SU-DHL-6 (cell line): ENCODE measurements around the gene EFCAB11.

ENCODE experiments used
- CTCF ChIP-seq: fragments of 200-600 bp; sonication (generic); IDR thresholded peaks from one replicate; pipeline ENCODE4 v1.5.1; 2017; ENCODE audit warnings: antibody characterized with exemption, mild to moderate bottlenecking, low read length, moderate library complexity; ENCODE audit not compliant: insufficient read depth, poor library complexity, severe bottlenecking
- EZH2phosphoT487 ChIP-seq: fragments of 200-600 bp; sonication (generic), shearing (Covaris generic); conservative IDR thresholded peaks from 2 replicates; pipeline ENCODE4 v1.6.1; 2018; ENCODE audit warnings: mild to moderate bottlenecking, antibody characterized with exemption, low read length, moderate library complexity, mixed read lengths

- TF ChIP-seq CTCF (peak; percentile 93), EZH2phosphoT487 (no peak)
These were observed 39.2 kb downstream of the EFCAB11 start for GRCh38 chr14:89915114-89915878.
